K562 (cell line): Measurements from ENCODE around the gene HNRNPU. TPM values are rescaled to one million over a fixed set of nuclear protein-coding genes. Genes with fewer than 3 reads are reported as not detected.

Experiments
- ATAC-seq: fragments of 200-7000 bp; cut with Tn5 transposase; 3 replicates; pipeline ENCODE4 v1.9.1; 2020; ENCODE audit warnings: moderate library complexity
- BruUV-seq: library from RNA; stranded (reverse); fragments of 400-500 nt; replicated peaks from 2 replicates; lab custom pipeline; 2021; lab: Mats Ljungman, UMichigan
- CTCF ChIA-PET: fragments of 300-600 bp; formaldehyde crosslinking; extraction: SDS; loops from one replicate; lab custom pipeline; 2021; ENCODE audit warnings: low intra/inter-chr PET ratio; lab: Yijun Ruan, JAX
- POLR2A ChIA-PET: fragments of 300-600, 350-650 bp; sonication (Branson Sonifier 250); formaldehyde crosslinking; extraction: SDS; loops from one replicate; lab custom pipeline; 2021; ENCODE audit warnings: antibody characterized with exemption, inconsistent platforms; lab: Yijun Ruan, JAX
- DNase-seq, 4 experiments: peaks; one replicate each; pipeline versions ENCODE4 v3.0.0 to v3.0.0-alpha.2; 2011 to 2018; ENCODE audit warnings: low spot score in 3 of 4, mixed read lengths in 3 of 4; ENCODE audit errors: extremely low read depth in 1 of 4
- FAIRE-seq: peaks from 2 replicates; lab custom pipeline; 2011; peaks lifted over from hg19 to GRCh38; lab: Jason Lieb, UNC
- H2AFZ ChIP-seq: 2 replicates; pipeline ENCODE4 v1.6.0; 2011; ENCODE audit warnings: low read depth, low read length, control low read depth, inconsistent platforms
- H3K27ac ChIP-seq: fragments of 200-600 bp; 3 replicates; pipeline ENCODE4 v1.8.0; 2011; ENCODE audit warnings: low read depth, mild to moderate bottlenecking, control low read depth, inconsistent platforms, low read length, moderate library complexity, mixed read lengths; ENCODE audit errors: extremely low read depth
- H3K27me3 ChIP-seq, 2 experiments: fragments of 300-600 bp in 1 of 2; 2 replicates in 1 of 2; 3 replicates in 1 of 2; pipeline versions ENCODE4 v1.6.0 to v1.8.0; 2011; ENCODE audit warnings: inconsistent platforms in 2 of 2, low read length in 2 of 2, mild to moderate bottlenecking in 1 of 2, mixed read lengths in 1 of 2, moderate library complexity in 1 of 2; ENCODE audit not compliant: control insufficient read depth in 2 of 2, insufficient read depth in 2 of 2
- H3K36me3 ChIP-seq: fragments of 300-600 bp; 3 replicates; pipeline ENCODE4 v1.8.0; 2011; ENCODE audit warnings: mild to moderate bottlenecking, low read length, inconsistent platforms; ENCODE audit not compliant: control insufficient read depth, insufficient read depth
- H3K4me1 ChIP-seq, 2 experiments: fragments of 200-600 bp in 1 of 2; replicated peaks in 1 of 2; 2 replicates in 1 of 2; 3 replicates in 1 of 2; pipeline versions ENCODE4 v1.5.1 to v1.8.0; 2011; ENCODE audit warnings: inconsistent platforms in 2 of 2, low read length in 2 of 2, mild to moderate bottlenecking in 1 of 2, mixed read lengths in 1 of 2, moderate library complexity in 1 of 2; ENCODE audit not compliant: control insufficient read depth in 2 of 2, insufficient read depth in 2 of 2
- H3K4me2 ChIP-seq: 2 replicates; pipeline ENCODE4 v1.6.1; 2011; ENCODE audit warnings: low read length, control low read depth, inconsistent platforms, mixed read lengths; ENCODE audit not compliant: insufficient read depth
- H3K4me3 ChIP-seq: fragments of 200-600 bp; sonication (generic), shearing (Covaris generic); 2 replicates; pipeline ENCODE4 v1.5.1; 2016; ENCODE audit warnings: control low read depth, inconsistent platforms
- H3K79me2 ChIP-seq: fragments of 200-600 bp; 3 replicates; pipeline ENCODE4 v1.8.0; 2011; ENCODE audit warnings: low read length, inconsistent platforms; ENCODE audit not compliant: control insufficient read depth, insufficient read depth
- H3K9ac ChIP-seq, 2 experiments: 2 replicates each; pipeline versions ENCODE4 v1.6.0 to v1.6.1; 2011; ENCODE audit warnings: low read depth in 2 of 2, low read length in 2 of 2, control low read depth in 1 of 2, inconsistent platforms in 1 of 2, mild to moderate bottlenecking in 1 of 2, mixed read lengths in 1 of 2; ENCODE audit not compliant: insufficient read depth in 1 of 2
- H3K9me1 ChIP-seq: one replicate; pipeline ENCODE4 v1.6.0; 2011; ENCODE audit warnings: inconsistent platforms, mild to moderate bottlenecking, low read length, moderate library complexity; ENCODE audit not compliant: control insufficient read depth, insufficient read depth
- H3K9me3 ChIP-seq: replicated peaks from 2 replicates; pipeline ENCODE4 v1.5.1; 2011; ENCODE audit warnings: low read depth, low read length, inconsistent platforms; ENCODE audit not compliant: control insufficient read depth, insufficient read depth
- H4K20me1 ChIP-seq: replicated peaks from 2 replicates; pipeline ENCODE4 v1.6.1; 2011; ENCODE audit warnings: low read length, inconsistent platforms, mixed read lengths; ENCODE audit not compliant: control insufficient read depth, insufficient read depth
- GATAD2B ChIP-seq: fragments of 450-650 bp; IDR thresholded peaks from 2 replicates; pipeline ENCODE4 v1.6.1; 2017; ENCODE audit warnings: mild to moderate bottlenecking, borderline replicate concordance
- ILF3 ChIP-seq: fragments of 450-650 bp; IDR thresholded peaks from 2 replicates; pipeline ENCODE4 v1.6.1; 2018; ENCODE audit warnings: antibody characterized with exemption, mild to moderate bottlenecking, moderate library complexity, borderline replicate concordance
- JUND ChIP-seq, 2 experiments: IDR thresholded peaks; 2 replicates in 1 of 2; 3 replicates in 1 of 2; pipeline ENCODE4 v1.6.1; 2011; ENCODE audit warnings: borderline replicate concordance in 2 of 2, low read depth in 2 of 2, low read length in 2 of 2, improper control_type of control experiment in 1 of 2, missing biosample characterization in 1 of 2, missing genetic modification characterization in 1 of 2, missing genetic modification reagents in 1 of 2
- MLLT1 ChIP-seq, 2 experiments: fragments of 450-650 bp; IDR thresholded peaks; 2 replicates each; pipeline ENCODE4 v1.6.1; 2016
- POLR2H ChIP-seq: IDR thresholded peaks from 2 replicates; pipeline ENCODE4 v1.6.1; 2016; ENCODE audit warnings: missing genetic modification characterization, low read depth, mild to moderate bottlenecking, control low read depth, missing compliant biosample characterization, moderate library complexity
- SIN3A ChIP-seq, 2 experiments: fragments of 150-350 bp in 1 of 2; IDR thresholded peaks; 2 replicates each; pipeline ENCODE4 v1.6.1; 2011 to 2016; ENCODE audit warnings: borderline replicate concordance in 2 of 2, low read depth in 2 of 2, low read length in 2 of 2, mild to moderate bottlenecking in 2 of 2, moderate library complexity in 2 of 2; ENCODE audit not compliant: control insufficient read depth in 1 of 2
- STAT5A ChIP-seq: IDR thresholded peaks from 2 replicates; pipeline ENCODE4 v1.6.1; 2012; ENCODE audit warnings: low read length, inconsistent platforms, borderline replicate concordance
- ZNF717 ChIP-seq: fragments of 250-450 bp; sonication (Bioruptor Pico); IDR thresholded peaks from 2 replicates; pipeline ENCODE4 v1.5.0; 2021
- WGBS: fragments of 100-300 bp; shearing (Covaris generic); methylation state at CpG from one replicate; pipeline ENCODE4 v1.1.6; 2016; ENCODE audit warnings: low coverage, mixed read lengths; ENCODE audit not compliant: insufficient coverage; ENCODE audit errors: missing lambda C conversion rate; 5-methylcytosine and 5-hydroxymethylcytosine counted together
- in situ Hi-C: fragments of 300-500 bp; cut with MboI; formaldehyde crosslinking; loops from 4 replicates; pipeline ENCODE4 v1.15.0; 2018; ENCODE audit warnings: inconsistent platforms, mixed read lengths
- intact Hi-C: fragments of 100-400 bp; cut with micrococcal nuclease; formaldehyde crosslinking; loops from 2 replicates; pipeline ENCODE4 v1.14.2; 2022
- polyA plus RNA-seq, 8 experiments: library from polyadenylated mRNA; depleted of rRNA in 4 of 8; stranded (reverse) in 5 of 8; unstranded in 3 of 8; fragments of >200 nt; fragmentation: Nextera tagmentation in 2 of 8; fragmentation: Illumina TruSeq in 1 of 8; extraction: Ambion mirVana in 2 of 8; extraction: Trizol in 1 of 8; gene quantifications; 2 replicates each; pipeline versions ENCODE4 v1.2.1 to v1.2.3, GENCODE V29; 2011 to 2014; ENCODE audit warnings: inconsistent platforms in 1 of 8, missing spikeins in 1 of 8
- total RNA-seq, 7 experiments: library from RNA; depleted of rRNA in 6 of 7; stranded (reverse); fragments of >200 nt in 6 of 7; fragmentation: Illumina TruSeq in 2 of 7; extraction: Trizol in 2 of 7; gene quantifications; 2 replicates each; pipeline versions ENCODE4 v1.2.1 to v1.2.3, GENCODE V29; 2011 to 2021; ENCODE audit warnings: low replicate concordance in 1 of 7

HNRNPU gene
- total and polyA plus RNA-seq, 9 of the 15 experiments (the other 6 are each of a cell fraction or from before 2014, with no cell fraction given): 159 to 777 (median 577) TPM

GRCh38 chr1:244861683-244862082 is 2.7 kb downstream of the HNRNPU start:
- Histone ChIP-seq H3K36me3 (peaks cover 68% of the 10 kb centered on the region), H4K20me1 (peaks cover 46% of the 10 kb centered on the region), H3K4me3 (peak overlapping the region; percentile 96), H3K9ac (peak overlapping the region; percentile 69 to 94), H3K4me1 (peaks cover 12% of the 10 kb centered on the region in 2 experiments; a peak in 4 of 5 replicates), H3K79me2 (peaks cover 96% of the 10 kb centered on the region), H3K4me2 (peak overlapping the region; percentile 88), H3K9me1 (peaks cover 2% of the 10 kb centered on the region), H3K9me3 (no peaks in the 10 kb centered on the region), H3K27me3 (no peaks in the 10 kb centered on the region), H2AFZ (no peak overlapping the region), H3K27ac (peak overlapping the region; percentile 98; the same call in 2 of the 3 replicates)
- WGBS: 0% methylated on average over 2 of the region's 2 CpGs
- POLR2A ChIA-PET: interaction anchor here (0.7 to 24.0 kb wide), 6 partner anchors 17 to 151 kb away, joined by 3 to 485 read pairs (median 4); partner anchors contain the start of gene COX20
- ATAC-seq (no peak), FAIRE-seq (no peak), DNase-seq (peak in 1 of 4 experiments; percentile 41)
- in situ Hi-C loops: loop anchor here (5.0 kb wide), 1 partner anchor 181 kb away; no protein-coding TSS in a partner anchor
- peak in 1 of 2 experiments; percentile 46; a peak in 1 of 4 replicates for TF ChIP-seq SIN3A (IDR thresholded peaks at IDR 0.05; ENCODE audit: borderline replicate concordance in 2 of 2, control insufficient read depth in 1 of 2, low read depth in 2 of 2, low read length in 2 of 2)
- no peak for TF ChIP-seq JUND (IDR thresholded peaks at IDR 0.05; ENCODE audit: borderline replicate concordance, low read depth, low read length)
- TF ChIP-seq JUND (tag; IDR thresholded peaks at IDR 0.05; ENCODE audit: borderline replicate concordance, low read depth, low read length): no peak
- TF ChIP-seq ILF3: peak; percentile 19; the same call in 1 of the 2 replicates
- TF ChIP-seq STAT5A: 0 out of 2 replicates have a peak, but pooled peaks have one; percentile 9
- no peak for TF ChIP-seq MLLT1 (IDR thresholded peaks at IDR 0.05)
- TF ChIP-seq ZNF717 (CRISPR knock-in tag): no peak
- TF ChIP-seq POLR2H (tag): 0 out of 2 replicates have a peak, but pooled peaks have one; percentile 27
- 0 out of 2 replicates have a peak, but pooled peaks have one; percentile 21 for TF ChIP-seq GATAD2B
- CTCF ChIA-PET: interaction anchor here (1.2 kb wide), 1 partner anchor 109 kb away, joined by 3 read pairs; no protein-coding TSS in a partner anchor
- no TSS peak for BruUV-seq
- intact Hi-C loops: loop anchor here (5.0 kb wide), 1 partner anchor 1604 kb away; the partner anchor contains the start of genes CEP170 and SDCCAG8
